Small intestine (tissue), 7 donors: ENCODE measurements around the gene PDE6C. TPM values are rescaled to one million over a fixed set of nuclear protein-coding genes. Genes with fewer than 3 reads are reported as not detected.

ENCODE experiments used
- DNase-seq, 2 donors: peaks; one replicate each; pipeline versions ENCODE4 v3.0.0 to v3.0.0-alpha.2; 2013
- FAIRE-seq: peaks from 2 replicates; lab custom pipeline; 2012; peaks lifted over from hg19 to GRCh38; lab: Jason Lieb, UNC
- H3K27ac ChIP-seq, 3 donors: one replicate each; pipeline ENCODE4 v1.5.1; 2013; ENCODE audit warnings: low read length in 2 of 3, mild to moderate bottlenecking in 2 of 3, control low read depth in 1 of 3, inconsistent platforms in 1 of 3, low read depth in 1 of 3, moderate library complexity in 1 of 3
- H3K27me3 ChIP-seq, 3 donors: one replicate each; pipeline ENCODE4 v1.6.1; 2013; ENCODE audit warnings: low read length in 3 of 3, inconsistent platforms in 1 of 3; ENCODE audit not compliant: control insufficient read depth in 3 of 3, insufficient read depth in 3 of 3
- H3K36me3 ChIP-seq, 3 donors: one replicate each; pipeline ENCODE4 v1.6.1; 2013; ENCODE audit warnings: low read length in 3 of 3, inconsistent platforms in 1 of 3, low read depth in 1 of 3, mild to moderate bottlenecking in 1 of 3, moderate library complexity in 1 of 3; ENCODE audit not compliant: control insufficient read depth in 3 of 3, insufficient read depth in 2 of 3
- H3K4me1 ChIP-seq, 3 donors: one replicate each; pipeline ENCODE4 v1.6.1; 2013; ENCODE audit warnings: low read length in 2 of 3, inconsistent platforms in 1 of 3, low read depth in 1 of 3, mild to moderate bottlenecking in 1 of 3, moderate library complexity in 1 of 3; ENCODE audit not compliant: control insufficient read depth in 3 of 3, insufficient read depth in 2 of 3
- H3K4me3 ChIP-seq, 3 donors: one replicate each; pipeline ENCODE4 v1.5.1; 2013; ENCODE audit warnings: low read length in 3 of 3, control low read depth in 1 of 3, inconsistent platforms in 1 of 3, low read depth in 1 of 3, mild to moderate bottlenecking in 1 of 3, moderate library complexity in 1 of 3
- H3K9me3 ChIP-seq, 2 donors: one replicate each; pipeline ENCODE4 v1.6.1; 2013; ENCODE audit warnings: low read depth in 1 of 2, low read length in 1 of 2; ENCODE audit not compliant: control insufficient read depth in 2 of 2, insufficient read depth in 1 of 2
- WGBS, 3 donors: extraction: QIAGEN DNeasy Blood & Tissue Kit; methylation state at CpG; one replicate each; pipeline ENCODE4 v1.1.7; 2013; 5-methylcytosine and 5-hydroxymethylcytosine counted together
- polyA plus RNA-seq, 4 donors: library from polyadenylated mRNA; stranded (reverse) in 3 of 4; unstranded in 1 of 4; fragments of 200-250 nt in 3 of 4; fragments of 120-200 nt in 1 of 4; gene quantifications; one replicate each; pipeline versions ENCODE4 v1.2.1 to v1.2.3, GENCODE V29; 2013
- donor health status: healthy with polysubstance abuse.
- donor health status: control.
- donor health status: control.
- donor health status: Bipolar disorder and iron deficiency.
- donor health status: healthy.

The PDE6C gene
- polyA plus RNA-seq, 4 donors: 0.28 TPM; not detected in 3

GRCh38 chr10:93589648-93590562 lies 22.4 kb upstream of the PDE6C start:
- Histone ChIP-seq H3K27me3 (peaks cover 0 to 2% (median 0%) of the 10 kb centered on the region in 3 donors), H3K9me3 (no peaks in the 10 kb centered on the region), H3K4me1 (peaks cover 2 to 18% (median 5%) of the 10 kb centered on the region in 3 donors), H3K36me3 (no peaks in the 10 kb centered on the region), H3K4me3 (no peak overlapping the region), H3K27ac (no peak overlapping the region)
- 86 to 93% (median 87%) methylated on average over 15 of the region's 15 CpGs for whole genome bisulfite sequencing, 3 donors
- FAIRE-seq: no peak
- DNase-seq: no peak

DNA sequence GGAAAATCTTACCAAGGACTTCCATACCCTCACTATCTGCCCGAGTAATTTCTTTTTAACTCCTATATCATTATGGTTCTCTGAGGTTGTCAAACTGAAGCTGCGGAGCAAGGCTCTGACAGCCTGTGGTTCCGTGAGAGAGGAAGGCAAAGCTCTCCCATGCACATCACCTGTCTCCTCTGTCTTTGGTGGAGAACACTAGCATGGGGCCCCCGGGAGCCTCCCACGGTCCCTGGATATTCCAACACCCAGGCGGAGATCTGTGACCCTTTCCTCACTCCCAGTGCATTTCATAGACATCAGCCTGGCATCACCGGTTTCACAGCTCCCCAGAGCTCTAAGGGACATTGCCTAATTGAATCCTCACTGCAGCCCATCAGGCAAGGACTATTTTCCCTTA lies 21.7 kb upstream of the PDE6C start:
- 88 to 93% (median 89%) methylated on average over 7 of the region's 7 CpGs for WGBS, 3 donors
- FAIRE-seq (no peak), DNase-seq (no peak)
- H3K4me1 ChIP-seq: peaks cover 2 to 18% (median 5%) of the 10 kb centered on the region in 3 donors
- H3K27ac ChIP-seq: no peak overlapping the region
- H3K27me3 ChIP-seq: peaks cover 0 to 2% (median 0%) of the 10 kb centered on the region in 3 donors
- H3K36me3 ChIP-seq: peaks cover 0 to 2% (median 0%) of the 10 kb centered on the region in 3 donors
- no peak overlapping the region for H3K4me3 ChIP-seq
- no peaks in the 10 kb centered on the region for H3K9me3 ChIP-seq

DNA sequence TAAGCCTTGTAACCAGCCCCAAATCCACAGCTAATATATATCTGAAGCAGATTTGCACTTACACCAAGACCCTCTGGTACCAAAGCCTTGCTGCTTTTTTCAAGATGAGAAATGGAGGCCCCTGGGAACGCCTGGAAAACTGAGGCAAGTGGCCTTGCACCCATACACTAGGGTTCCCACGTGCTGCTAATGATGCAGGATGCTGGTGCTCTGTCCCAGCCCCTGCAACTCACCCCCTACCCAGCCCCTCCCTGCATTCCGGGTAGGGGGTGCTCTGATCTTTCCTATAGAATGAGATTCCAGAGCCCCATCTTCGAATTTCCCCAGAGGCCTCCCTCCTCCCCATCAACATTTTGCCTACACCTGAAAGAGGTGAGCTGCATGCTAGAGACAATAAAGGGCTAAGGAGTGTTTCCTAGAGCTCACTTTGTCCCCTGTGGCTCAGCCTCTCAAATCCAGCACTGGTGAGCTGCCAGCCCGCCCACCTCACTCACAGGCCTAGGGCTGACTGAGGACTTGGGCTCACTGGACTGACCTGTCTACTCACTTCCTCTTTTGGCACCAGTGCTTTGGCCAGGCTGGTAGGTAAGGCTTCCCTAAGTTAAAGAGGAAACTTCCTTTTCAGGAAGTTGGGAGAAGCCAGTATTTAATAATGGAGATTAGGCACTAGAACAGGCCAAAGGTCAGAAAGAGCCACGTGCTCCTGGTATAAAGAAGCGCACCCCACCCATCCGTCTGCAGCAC lies 21.1 kb upstream of the PDE6C start:
- 47 to 56% (median 51%) methylated on average over 8 of the region's 8 CpGs for WGBS, 3 donors
- DNase-seq (peak; percentile 86 to 91), FAIRE-seq (no peak)
- H3K4me1 ChIP-seq: peaks cover 2 to 18% (median 5%) of the 10 kb centered on the region in 3 donors
- no peaks in the 10 kb centered on the region for H3K27me3 ChIP-seq
- H3K36me3 ChIP-seq: peaks cover 0 to 2% (median 0%) of the 10 kb centered on the region in 3 donors
- no peaks in the 10 kb centered on the region for H3K9me3 ChIP-seq
- H3K4me3 ChIP-seq: no peak overlapping the region
- peak overlapping the region; percentile 57 to 80 (median 61) for H3K27ac ChIP-seq

DNA sequence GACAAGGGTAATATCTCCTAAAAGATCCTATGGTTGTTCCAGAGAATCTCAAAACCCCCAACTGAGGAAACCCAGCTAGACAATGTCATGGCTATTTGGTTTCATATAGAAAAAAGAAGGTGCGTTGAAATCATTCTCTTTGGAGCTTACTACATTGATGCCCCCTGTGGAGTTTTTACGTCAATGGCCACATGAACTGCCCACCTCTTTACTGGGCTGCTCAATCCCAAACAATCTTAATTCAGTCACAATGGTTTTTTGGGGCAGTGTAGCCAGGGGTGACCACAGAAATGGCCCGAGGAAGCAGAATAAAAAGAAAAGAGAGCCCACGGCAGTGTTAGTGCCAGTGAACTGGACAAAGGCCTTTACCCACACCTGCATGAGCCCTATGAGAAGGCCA lies 19.1 kb upstream of the PDE6C start:
- FAIRE-seq: no peak
- H3K4me1 ChIP-seq: peaks cover 2 to 18% (median 5%) of the 10 kb centered on the region in 3 donors
- peaks cover 0 to 2% (median 0%) of the 10 kb centered on the region in 3 donors for H3K36me3 ChIP-seq
- no peaks in the 10 kb centered on the region for H3K27me3 ChIP-seq
- H3K9me3 ChIP-seq: no peaks in the 10 kb centered on the region
- H3K27ac ChIP-seq: no peak overlapping the region
- 91 to 93% (median 93%) methylated on average over 4 of the region's 4 CpGs for WGBS, 3 donors
- no peak overlapping the region for H3K4me3 ChIP-seq
- DNase-seq: no peak

DNA sequence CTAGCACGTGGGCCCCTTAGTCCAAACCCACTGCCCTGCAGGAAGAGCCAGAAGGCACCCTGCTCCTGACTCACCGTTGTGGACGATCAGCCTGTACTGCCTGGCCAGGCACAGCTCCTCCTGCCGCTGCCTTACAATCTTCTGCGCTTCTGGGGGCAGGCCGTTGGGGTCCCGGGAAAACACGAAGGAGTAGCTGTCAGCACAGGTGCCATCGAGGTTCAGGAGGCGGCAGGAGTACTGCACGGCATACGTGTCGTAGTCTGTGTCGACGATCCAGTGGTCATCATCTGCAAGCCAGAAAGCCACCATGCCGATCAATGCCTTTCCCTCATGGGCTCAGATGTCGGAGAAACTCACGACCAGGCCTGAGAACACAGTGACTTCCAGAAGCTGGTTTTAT lies 18.6 kb upstream of the PDE6C start:
- DNase-seq (no peak), FAIRE-seq (no peak)
- H3K27ac ChIP-seq: no peak overlapping the region
- no peaks in the 10 kb centered on the region for H3K9me3 ChIP-seq
- H3K27me3 ChIP-seq: no peaks in the 10 kb centered on the region
- peaks cover 2 to 18% (median 5%) of the 10 kb centered on the region in 3 donors for H3K4me1 ChIP-seq
- no peak overlapping the region for H3K4me3 ChIP-seq
- peaks cover 0 to 2% (median 0%) of the 10 kb centered on the region in 3 donors for H3K36me3 ChIP-seq
- 91 to 98% (median 94%) methylated on average over 18 of the region's 18 CpGs for WGBS, 3 donors

DNA sequence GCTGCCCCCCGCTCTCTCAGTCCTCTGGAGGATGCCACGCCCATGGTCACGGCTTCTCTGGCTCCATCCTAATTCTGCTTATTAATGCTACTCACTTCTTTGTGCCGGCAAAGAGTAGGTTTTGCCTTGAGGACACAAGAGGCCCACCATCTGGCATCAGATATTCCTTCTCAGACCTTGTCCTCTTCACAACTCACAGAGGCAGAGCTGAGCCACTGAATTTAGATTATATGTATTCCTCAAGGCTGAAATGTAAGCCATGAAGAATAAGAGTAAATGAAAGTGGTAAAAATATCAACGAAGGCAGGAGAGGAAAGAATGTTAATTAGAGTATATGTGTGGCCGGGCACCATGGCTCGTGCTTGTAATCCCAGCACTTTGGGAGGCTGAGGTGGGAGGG lies 17.8 kb upstream of the PDE6C start:
- FAIRE-seq: no peak
- peaks cover 0 to 2% (median 0%) of the 10 kb centered on the region in 3 donors for H3K36me3 ChIP-seq
- 78 to 85% (median 83%) methylated on average over 7 of the region's 7 CpGs for WGBS, 3 donors

GRCh38 chr10:93595378-93596161 lies 16.8 kb upstream of the PDE6C start:
- 74 to 92% (median 91%) methylated on average over 5 of the region's 5 CpGs for WGBS, 3 donors

More for the DNA sequence above, 17.8 kb upstream of the PDE6C start:
- no peak for DNase-seq
- H3K4me3 ChIP-seq: no peak overlapping the region
- H3K4me1 ChIP-seq: peaks cover 2 to 18% (median 5%) of the 10 kb centered on the region in 3 donors
- H3K27me3 ChIP-seq: no peaks in the 10 kb centered on the region
- no peaks in the 10 kb centered on the region for H3K9me3 ChIP-seq
- no peak overlapping the region for H3K27ac ChIP-seq

More at GRCh38 chr10:93595378-93596161, 16.8 kb upstream of the PDE6C start:
- Histone ChIP-seq H3K36me3 (peaks cover 0 to 2% (median 0%) of the 10 kb centered on the region in 3 donors), H3K4me1 (peaks cover 2 to 17% (median 5%) of the 10 kb centered on the region in 3 donors), H3K27ac (no peak overlapping the region), H3K4me3 (no peak overlapping the region), H3K27me3 (peaks cover 0 to 8% (median 3%) of the 10 kb centered on the region in 3 donors), H3K9me3 (no peaks in the 10 kb centered on the region)
- no peak for FAIRE-seq
- DNase-seq: no peak
